ENCODE measurements around the gene SEMA4D.

SEMA4D gene

GRCh38 chr9:89417832-89418473 is 80.0 kb downstream of the SEMA4D start:
- TF ChIP-seq CTCF (conservative IDR thresholded peaks at IDR 0.05; ENCODE audit: low read depth, low read length): no peak
- Histone ChIP-seq H3K27me3 (ENCODE audit: insufficient read depth, low read depth) (no peaks in the 10 kb centered on the region), H3K4me3 (IDR thresholded peaks at IDR 0.05; ENCODE audit: insufficient read depth, low read depth, low read length) (no peak overlapping the region), H3K9ac (no peak overlapping the region), H2AFZ (ENCODE audit: low read depth) (no peak overlapping the region), H3K79me2 (ENCODE audit: insufficient read depth, low read depth) (peaks cover 81% of the 10 kb centered on the region; the same call in 1 of the 2 replicates), H4K20me1 (ENCODE audit: insufficient read depth) (no peaks in the 10 kb centered on the region; the same call in 1 of the 2 replicates), H3K27ac (no peak overlapping the region), H3K4me1 (ENCODE audit: low read depth, poor library complexity, severe bottlenecking) (peaks cover 35% of the 10 kb centered on the region), H3K36me3 (ENCODE audit: insufficient read depth) (peaks cover 4% of the 10 kb centered on the region; the same call in 1 of the 2 replicates), H3K4me2 (no peak overlapping the region)

GRCh38 chr9:89414670-89415324 is 83.1 kb downstream of the SEMA4D start:
- Histone ChIP-seq H3K4me1 (ENCODE audit: low read depth, poor library complexity, severe bottlenecking) (peaks cover 15% of the 10 kb centered on the region), H4K20me1 (ENCODE audit: insufficient read depth) (no peaks in the 10 kb centered on the region; the same call in 1 of the 2 replicates), H3K4me3 (IDR thresholded peaks at IDR 0.05; ENCODE audit: insufficient read depth, low read depth, low read length) (no peak overlapping the region), H3K4me2 (no peak overlapping the region), H3K27ac (no peak overlapping the region), H2AFZ (ENCODE audit: low read depth) (no peak overlapping the region), H3K27me3 (ENCODE audit: insufficient read depth, low read depth) (no peaks in the 10 kb centered on the region), H3K9ac (no peak overlapping the region), H3K79me2 (ENCODE audit: insufficient read depth, low read depth) (peaks cover 53% of the 10 kb centered on the region; the same call in 1 of the 2 replicates), H3K36me3 (ENCODE audit: insufficient read depth) (no peaks in the 10 kb centered on the region)
- TF ChIP-seq CTCF (conservative IDR thresholded peaks at IDR 0.05; ENCODE audit: low read depth, low read length): no peak

GRCh38 chr9:89413963-89414638 is 83.8 kb downstream of the SEMA4D start:
- Histone ChIP-seq H3K27me3 (ENCODE audit: insufficient read depth, low read depth) (no peaks in the 10 kb centered on the region), H3K9ac (no peak overlapping the region), H2AFZ (ENCODE audit: low read depth) (no peak overlapping the region), H4K20me1 (ENCODE audit: insufficient read depth) (no peaks in the 10 kb centered on the region; the same call in 1 of the 2 replicates), H3K4me2 (no peak overlapping the region), H3K79me2 (ENCODE audit: insufficient read depth, low read depth) (peaks cover 46% of the 10 kb centered on the region; the same call in 1 of the 2 replicates), H3K4me3 (IDR thresholded peaks at IDR 0.05; ENCODE audit: insufficient read depth, low read depth, low read length) (no peak overlapping the region), H3K27ac (no peak overlapping the region), H3K36me3 (ENCODE audit: insufficient read depth) (no peaks in the 10 kb centered on the region), H3K4me1 (ENCODE audit: low read depth, poor library complexity, severe bottlenecking) (peaks cover 15% of the 10 kb centered on the region)
- TF ChIP-seq CTCF (conservative IDR thresholded peaks at IDR 0.05; ENCODE audit: low read depth, low read length): no peak

GRCh38 chr9:89412951-89413350 is 85.0 kb downstream of the SEMA4D start:
- no peak overlapping the region for H2AFZ ChIP-seq (ENCODE audit: low read depth)
- no peaks in the 10 kb centered on the region for H3K36me3 ChIP-seq (ENCODE audit: insufficient read depth)
- no peaks in the 10 kb centered on the region for H4K20me1 ChIP-seq (ENCODE audit: insufficient read depth)
- peaks cover 46% of the 10 kb centered on the region; the same call in 1 of the 2 replicates for H3K79me2 ChIP-seq (ENCODE audit: insufficient read depth, low read depth)
- no peak overlapping the region for H3K27ac ChIP-seq
- no peak for TF ChIP-seq CTCF (conservative IDR thresholded peaks at IDR 0.05; ENCODE audit: low read depth, low read length)
- no peaks in the 10 kb centered on the region for H3K27me3 ChIP-seq (ENCODE audit: insufficient read depth, low read depth)
- peaks cover 8% of the 10 kb centered on the region for H3K4me1 ChIP-seq (ENCODE audit: low read depth, poor library complexity, severe bottlenecking)
- no peak overlapping the region for H3K9ac ChIP-seq
- H3K4me2 ChIP-seq: no peak overlapping the region
- no peak overlapping the region for H3K4me3 ChIP-seq (IDR thresholded peaks at IDR 0.05; ENCODE audit: insufficient read depth, low read depth, low read length)

Data from KMS-11 (cell line).